Superior temporal gyrus (tissue), 1 donor: ENCODE measurements around the gene FEM1B.

Source experiments
- DNase-seq: peaks from one replicate; pipeline ENCODE4 v3.0.0-alpha.2; 2016; ENCODE audit errors: extremely low spot score

FEM1B gene

GRCh38 chr15:68259883-68260282 lies 17.7 kb upstream of the FEM1B start:
- no peak for DNase-seq

GRCh38 chr15:68261241-68261640 lies 16.3 kb upstream of the FEM1B start:
- no peak for DNase-seq

- no peak for DNase-seq
These were observed 15.6 kb upstream of the FEM1B start for GRCh38 chr15:68261980-68262379.

GRCh38 chr15:68262514-68263356 lies 14.8 kb upstream of the FEM1B start:
- no peak for DNase-seq

GRCh38 chr15:68264282-68264681 lies 13.3 kb upstream of the FEM1B start:
- no peak for DNase-seq

GRCh38 chr15:68265081-68265480 lies 12.5 kb upstream of the FEM1B start:
- peak; percentile 5 for DNase-seq

GRCh38 chr15:68265674-68266073 lies 11.9 kb upstream of the FEM1B start:
- DNase-seq, result no peak

GRCh38 chr15:68268405-68268804 lies 9.1 kb upstream of the FEM1B start:
- no peak for DNase-seq

- peak; percentile 76 for DNase-seq
These were observed 5.6 kb upstream of the FEM1B start for GRCh38 chr15:68271854-68272471.

- DNase-seq, result no peak
These were observed 4.7 kb upstream of the FEM1B start for GRCh38 chr15:68272721-68273271.

GRCh38 chr15:68274201-68274848 lies 3.2 kb upstream of the FEM1B start:
- DNase-seq, result no peak

GRCh38 chr15:68275165-68275746 lies 2.3 kb upstream of the FEM1B start:
- DNase-seq, result no peak

GRCh38 chr15:68276668-68277067 lies 877 bp upstream of the FEM1B start:
- no peak for DNase-seq

- DNase-seq, result peak; percentile 81
These were observed 378 bp upstream of the FEM1B start for GRCh38 chr15:68277131-68277602.

GRCh38 chr15:68278345-68278594 lies 725 bp downstream of the FEM1B start:
- DNase-seq, result no peak

- DNase-seq, result no peak
These were observed 1.3 kb downstream of the FEM1B start for GRCh38 chr15:68278595-68279405.

GRCh38 chr15:68279779-68280753 lies 2.5 kb downstream of the FEM1B start:
- DNase-seq, result no peak

- DNase-seq, result no peak
These were observed 3.5 kb downstream of the FEM1B start for GRCh38 chr15:68281008-68281407.

- no peak for DNase-seq
These were observed 5.9 kb downstream of the FEM1B start for GRCh38 chr15:68283401-68283800.

- DNase-seq, result no peak
These were observed 7.2 kb downstream of the FEM1B start for GRCh38 chr15:68284616-68285258.
